HepG2 (cell line): ENCODE measurements around the gene POLDIP3. TPM values are rescaled to one million over a fixed set of nuclear protein-coding genes. Genes with fewer than 3 reads are reported as not detected.

Experiments used
- CTCF ChIP-seq: sonication (generic); formaldehyde crosslinking; IDR thresholded peaks from 2 replicates; pipeline ENCODE4 v1.5.0; 2020; ENCODE audit warnings: mild to moderate bottlenecking, missing genetic modification reagents, moderate library complexity
- FOSL2 ChIP-seq: sonication (generic); formaldehyde crosslinking; IDR thresholded peaks from 2 replicates; pipeline ENCODE4 v1.4.0; 2020; ENCODE audit warnings: missing genetic modification reagents
- HMGXB4 ChIP-seq, 2 experiments: sonication (generic) in 1 of 2; formaldehyde crosslinking in 1 of 2; IDR thresholded peaks; 2 replicates each; pipeline versions ENCODE4 v1.4.0 to v1.6.1; 2018 to 2020; ENCODE audit warnings: missing genetic modification reagents in 2 of 2, borderline replicate concordance in 1 of 2, low read depth in 1 of 2, mild to moderate bottlenecking in 1 of 2, missing biosample characterization in 1 of 2
- IKZF5 ChIP-seq: IDR thresholded peaks from 2 replicates; pipeline ENCODE4 v1.6.1; 2018; ENCODE audit warnings: missing genetic modification reagents, mild to moderate bottlenecking, missing compliant biosample characterization
- IRX3 ChIP-seq: sonication (generic); formaldehyde crosslinking; IDR thresholded peaks from 2 replicates; pipeline ENCODE4 v1.8.1; 2023; ENCODE audit warnings: mild to moderate bottlenecking, low read depth, missing genetic modification reagents, borderline replicate concordance
- LCORL ChIP-seq, 2 experiments: fragments of 450-650 bp in 1 of 2; sonication (generic) in 1 of 2; formaldehyde crosslinking in 1 of 2; IDR thresholded peaks; 2 replicates each; pipeline versions ENCODE4 v1.5.0 to v1.6.1; 2017 to 2020; ENCODE audit warnings: antibody characterized with exemption in 1 of 2, missing genetic modification reagents in 1 of 2
- MEIS1 ChIP-seq: sonication (generic); formaldehyde crosslinking; IDR thresholded peaks from 2 replicates; pipeline ENCODE4 v1.9.0; 2021; ENCODE audit warnings: mild to moderate bottlenecking, missing genetic modification reagents, moderate library complexity, borderline replicate concordance
- RBM22 ChIP-seq: fragments of 200-400 bp; formaldehyde crosslinking; optimal IDR thresholded peaks from 2 replicates; pipeline ENCODE3; 2017; ENCODE audit warnings: mild to moderate bottlenecking, low read length, moderate library complexity
- SALL1 ChIP-seq: sonication (generic); formaldehyde crosslinking; IDR thresholded peaks from 2 replicates; pipeline ENCODE4 v1.8.0; 2022; ENCODE audit warnings: mild to moderate bottlenecking, missing genetic modification reagents
- SAP130 ChIP-seq: IDR thresholded peaks from 2 replicates; pipeline ENCODE4 v1.6.1; 2016; ENCODE audit warnings: low read depth
- ZNF234 ChIP-seq: sonication (generic); formaldehyde crosslinking; conservative IDR thresholded peaks from 2 replicates; pipeline ENCODE4 v1.5.1; 2020; ENCODE audit warnings: mild to moderate bottlenecking, missing genetic modification reagents
- ZNF510 ChIP-seq: sonication (generic); formaldehyde crosslinking; IDR thresholded peaks from 2 replicates; pipeline ENCODE4 v1.4.0; 2020; ENCODE audit warnings: low read depth, mild to moderate bottlenecking, missing genetic modification reagents
- polyA plus RNA-seq, 8 experiments: library from polyadenylated mRNA; depleted of rRNA in 3 of 8; stranded (reverse) in 7 of 8; unstranded in 1 of 8; fragments of >200 nt; fragmentation: Illumina TruSeq in 4 of 8; extraction: Trizol in 4 of 8; gene quantifications; 2 replicates each; pipeline versions ENCODE4 v1.2.1 to v1.2.3, GENCODE V29; 2011 to 2016; ENCODE audit warnings: low read depth in 4 of 8, missing spikeins in 1 of 8, mixed read lengths in 1 of 8; ENCODE audit not compliant: insufficient read depth in 1 of 8
- total RNA-seq, 5 experiments: library from RNA; depleted of rRNA; stranded (reverse); fragments of >200 nt; fragmentation: Illumina TruSeq; extraction: Trizol; gene quantifications; 2 replicates each; pipeline ENCODE4 v1.2.3, GENCODE V29; 2016; ENCODE audit warnings: low read depth in 1 of 5
- TF ChIP-seq, protein P1 (sequence below): IDR thresholded peaks from 2 replicates; pipeline ENCODE4 v1.6.1; 2016; ENCODE audit warnings: missing compliant biosample characterization, missing genetic modification reagents, borderline replicate concordance
- TF ChIP-seq, protein P2 (sequence below), 2 experiments: sonication (generic) in 1 of 2; formaldehyde crosslinking in 1 of 2; IDR thresholded peaks; 2 replicates each; pipeline versions ENCODE4 v1.4.0 to v1.6.1; 2016 to 2020; ENCODE audit warnings: borderline replicate concordance in 1 of 2, low read depth in 1 of 2, mild to moderate bottlenecking in 1 of 2, missing genetic modification reagents in 1 of 2

POLDIP3 gene
- total and polyA plus RNA-seq, 2 of the 13 experiments (the other 11 are each of a cell fraction or from before 2014, with no cell fraction given): 45.8 to 47.4 TPM

GRCh38 chr22:42621505-42622002 is 6.9 kb upstream of the POLDIP3 start (continued):
- TF ChIP-seq, protein P1, sequence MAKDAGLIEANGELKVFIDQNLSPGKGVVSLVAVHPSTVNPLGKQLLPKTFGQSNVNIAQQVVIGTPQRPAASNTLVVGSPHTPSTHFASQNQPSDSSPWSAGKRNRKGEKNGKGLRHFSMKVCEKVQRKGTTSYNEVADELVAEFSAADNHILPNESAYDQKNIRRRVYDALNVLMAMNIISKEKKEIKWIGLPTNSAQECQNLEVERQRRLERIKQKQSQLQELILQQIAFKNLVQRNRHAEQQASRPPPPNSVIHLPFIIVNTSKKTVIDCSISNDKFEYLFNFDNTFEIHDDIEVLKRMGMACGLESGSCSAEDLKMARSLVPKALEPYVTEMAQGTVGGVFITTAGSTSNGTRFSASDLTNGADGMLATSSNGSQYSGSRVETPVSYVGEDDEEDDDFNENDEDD (CRISPR knock-in tag): 0 out of 2 replicates have a peak, but pooled peaks have one; percentile 19
- peak; percentile 37 for TF ChIP-seq RBM22
- TF ChIP-seq CTCF (CRISPR knock-in tag): peak; percentile 94
- no peak for TF ChIP-seq ZNF234 (CRISPR knock-in tag)
- TF ChIP-seq SALL1 (CRISPR knock-in tag): peak; percentile 61
- no peak for TF ChIP-seq IRX3 (CRISPR knock-in tag)
- peak; percentile 37 to 39; a peak in 2 of 4 replicates for TF ChIP-seq HMGXB4 (CRISPR knock-in tag; IDR thresholded peaks at IDR 0.05; ENCODE audit: borderline replicate concordance in 1 of 2, low read depth in 1 of 2)
- TF ChIP-seq SAP130 (CRISPR knock-in tag): peak; percentile 36; the same call in 1 of the 2 replicates
- TF ChIP-seq, protein P2, sequence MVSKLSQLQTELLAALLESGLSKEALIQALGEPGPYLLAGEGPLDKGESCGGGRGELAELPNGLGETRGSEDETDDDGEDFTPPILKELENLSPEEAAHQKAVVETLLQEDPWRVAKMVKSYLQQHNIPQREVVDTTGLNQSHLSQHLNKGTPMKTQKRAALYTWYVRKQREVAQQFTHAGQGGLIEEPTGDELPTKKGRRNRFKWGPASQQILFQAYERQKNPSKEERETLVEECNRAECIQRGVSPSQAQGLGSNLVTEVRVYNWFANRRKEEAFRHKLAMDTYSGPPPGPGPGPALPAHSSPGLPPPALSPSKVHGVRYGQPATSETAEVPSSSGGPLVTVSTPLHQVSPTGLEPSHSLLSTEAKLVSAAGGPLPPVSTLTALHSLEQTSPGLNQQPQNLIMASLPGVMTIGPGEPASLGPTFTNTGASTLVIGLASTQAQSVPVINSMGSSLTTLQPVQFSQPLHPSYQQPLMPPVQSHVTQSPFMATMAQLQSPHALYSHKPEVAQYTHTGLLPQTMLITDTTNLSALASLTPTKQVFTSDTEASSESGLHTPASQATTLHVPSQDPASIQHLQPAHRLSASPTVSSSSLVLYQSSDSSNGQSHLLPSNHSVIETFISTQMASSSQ (IDR thresholded peaks at IDR 0.05; ENCODE audit: low read depth): no peak
- TF ChIP-seq, protein P2 (CRISPR knock-in tag; IDR thresholded peaks at IDR 0.05; ENCODE audit: borderline replicate concordance): no peak
- peak; percentile 36; the same call in 1 of the 2 replicates for TF ChIP-seq MEIS1 (CRISPR knock-in tag)
- TF ChIP-seq FOSL2 (CRISPR knock-in tag): 0 out of 2 replicates have a peak, but pooled peaks have one; percentile 11
- TF ChIP-seq ZNF510 (CRISPR knock-in tag): peak; percentile 46; the same call in 1 of the 2 replicates
- no peak for TF ChIP-seq LCORL (IDR thresholded peaks at IDR 0.05)
- TF ChIP-seq LCORL (CRISPR knock-in tag; IDR thresholded peaks at IDR 0.05): peak; percentile 66
- TF ChIP-seq IKZF5: peak; percentile 53; the same call in 1 of the 2 replicates
